Sigmoid colon (tissue), 7 donors: ENCODE measurements around the gene IL7R. TPM values are rescaled to one million over a fixed set of nuclear protein-coding genes. Genes with fewer than 3 reads are reported as not detected.

Source experiments
- DNase-seq: peaks from one replicate; pipeline ENCODE4 v3.0.0-alpha.2; 2019
- H3K27ac ChIP-seq, 4 donors: fragments of 200-600 bp; sonication (generic); one replicate each; pipeline ENCODE4 v1.5.1; 2016 to 2019; ENCODE audit warnings: mild to moderate bottlenecking in 1 of 4
- H3K27me3 ChIP-seq, 3 donors: fragments of 200-600 bp; sonication (generic); one replicate each; pipeline ENCODE4 v1.5.1; 2019; ENCODE audit warnings: mild to moderate bottlenecking in 1 of 3
- H3K36me3 ChIP-seq, 4 donors: fragments of 200-600 bp; sonication (generic); one replicate each; pipeline ENCODE4 v1.5.1; 2016 to 2019
- H3K4me1 ChIP-seq, 4 donors: fragments of 200-600 bp; sonication (generic); one replicate each; pipeline ENCODE4 v1.5.1; 2017 to 2019
- H3K4me3 ChIP-seq, 4 donors: fragments of 200-600 bp; sonication (generic); one replicate each; pipeline ENCODE4 v1.5.1; 2017 to 2019; ENCODE audit warnings: mild to moderate bottlenecking in 2 of 4, moderate library complexity in 1 of 4
- H3K9me3 ChIP-seq, 4 donors: fragments of 200-600 bp in 3 of 4; sonication (generic) in 3 of 4; one replicate each; pipeline versions ENCODE4 v1.5.1 to v1.6.1; 2013 to 2019
- EP300 ChIP-seq, 4 donors: sonication (generic); formaldehyde crosslinking; IDR thresholded peaks; one replicate each; pipeline ENCODE4 v1.6.1; 2017; ENCODE audit warnings: antibody characterized with exemption in 4 of 4
- POLR2A ChIP-seq, 2 donors: fragments of 450-650 bp; IDR thresholded peaks; one replicate each; pipeline ENCODE4 v1.6.1; 2016; ENCODE audit warnings: antibody characterized with exemption in 2 of 2, mild to moderate bottlenecking in 2 of 2, moderate library complexity in 2 of 2
- POLR2AphosphoS5 ChIP-seq, 4 donors: sonication (generic); formaldehyde crosslinking; IDR thresholded peaks; one replicate each; pipeline ENCODE4 v1.6.1; 2017; ENCODE audit warnings: antibody characterized with exemption in 4 of 4
- WGBS, 2 donors: extraction: QIAGEN DNeasy Blood & Tissue Kit; methylation state at CpG; one replicate each; pipeline ENCODE4 v1.1.7; 2013; 5-methylcytosine and 5-hydroxymethylcytosine counted together
- intact Hi-C: fragments of 100-400 bp; cut with DNase I; formaldehyde crosslinking; loops from one replicate; pipeline ENCODE4 v1.15.1; 2023
- polyA plus RNA-seq, 3 donors: library from polyadenylated mRNA; stranded (reverse); fragments of 200-250 nt; gene quantifications; one replicate each; pipeline ENCODE4 v1.2.3, GENCODE V29; 2013
- total RNA-seq, 4 donors: library from RNA; depleted of rRNA; stranded (reverse); fragments of >200 nt; gene quantifications; one replicate each; pipeline ENCODE4 v1.1.0, GENCODE V29; 2016
- TF ChIP-seq, protein P1 (sequence below), 4 experiments: fragments of 450-650 bp in 3 of 4; fragments of 200-600 bp in 1 of 4; IDR thresholded peaks; one replicate each; pipeline ENCODE4 v1.5.1; 2016 to 2019; ENCODE audit warnings: antibody characterized with exemption in 4 of 4, mild to moderate bottlenecking in 3 of 4, moderate library complexity in 2 of 4
- donor health status: healthy with polysubstance abuse.
- donor health status: Bipolar disorder and iron deficiency.
- donor health status: healthy.

IL7R gene
- total and polyA plus RNA-seq, 7 donors: 1.4 to 65.8 (median 3.1) TPM

DNA sequence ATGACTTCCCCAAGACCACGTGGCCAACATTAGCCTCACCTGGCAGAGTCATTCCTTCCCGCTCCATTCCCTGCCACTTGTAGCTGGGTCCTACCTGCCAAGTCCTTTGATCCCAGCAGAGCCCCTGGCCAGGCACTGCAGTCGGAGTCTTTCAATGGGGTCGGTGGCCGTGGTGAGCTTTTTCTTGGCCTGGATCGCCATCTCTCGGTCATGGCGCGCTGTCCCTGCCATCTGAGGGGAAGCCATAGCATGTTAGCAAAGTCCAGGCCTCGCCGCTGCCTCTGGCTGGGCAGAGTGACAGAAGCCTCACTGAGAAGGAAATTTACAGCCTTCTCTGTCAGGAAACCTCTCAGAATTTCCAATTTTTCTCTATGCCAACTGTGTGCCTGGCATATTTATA lies 64.2 kb downstream of the IL7R start:
- 77 to 79% methylated on average over 11 of the region's 11 CpGs for WGBS, 2 donors
- H3K27me3 ChIP-seq: peaks cover 0 to 28% (median 0%) of the 10 kb centered on the region in 3 donors
- no peak overlapping the region for H3K27ac ChIP-seq
- H3K4me1 ChIP-seq: peaks cover 0 to 7% (median 0%) of the 10 kb centered on the region in 4 donors
- no peaks in the 10 kb centered on the region for H3K36me3 ChIP-seq
- H3K4me3 ChIP-seq: no peak overlapping the region
- intact Hi-C loops: no loop called here
- no peak for DNase-seq
- no peaks in the 10 kb centered on the region for H3K9me3 ChIP-seq
- TF ChIP-seq, protein P1, sequence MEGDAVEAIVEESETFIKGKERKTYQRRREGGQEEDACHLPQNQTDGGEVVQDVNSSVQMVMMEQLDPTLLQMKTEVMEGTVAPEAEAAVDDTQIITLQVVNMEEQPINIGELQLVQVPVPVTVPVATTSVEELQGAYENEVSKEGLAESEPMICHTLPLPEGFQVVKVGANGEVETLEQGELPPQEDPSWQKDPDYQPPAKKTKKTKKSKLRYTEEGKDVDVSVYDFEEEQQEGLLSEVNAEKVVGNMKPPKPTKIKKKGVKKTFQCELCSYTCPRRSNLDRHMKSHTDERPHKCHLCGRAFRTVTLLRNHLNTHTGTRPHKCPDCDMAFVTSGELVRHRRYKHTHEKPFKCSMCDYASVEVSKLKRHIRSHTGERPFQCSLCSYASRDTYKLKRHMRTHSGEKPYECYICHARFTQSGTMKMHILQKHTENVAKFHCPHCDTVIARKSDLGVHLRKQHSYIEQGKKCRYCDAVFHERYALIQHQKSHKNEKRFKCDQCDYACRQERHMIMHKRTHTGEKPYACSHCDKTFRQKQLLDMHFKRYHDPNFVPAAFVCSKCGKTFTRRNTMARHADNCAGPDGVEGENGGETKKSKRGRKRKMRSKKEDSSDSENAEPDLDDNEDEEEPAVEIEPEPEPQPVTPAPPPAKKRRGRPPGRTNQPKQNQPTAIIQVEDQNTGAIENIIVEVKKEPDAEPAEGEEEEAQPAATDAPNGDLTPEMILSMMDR (IDR thresholded peaks at IDR 0.05): no peak
- TF ChIP-seq POLR2AphosphoS5 (IDR thresholded peaks at IDR 0.05) (no peak), EP300 (IDR thresholded peaks at IDR 0.05) (no peak), POLR2A (IDR thresholded peaks at IDR 0.05) (no peak)

DNA sequence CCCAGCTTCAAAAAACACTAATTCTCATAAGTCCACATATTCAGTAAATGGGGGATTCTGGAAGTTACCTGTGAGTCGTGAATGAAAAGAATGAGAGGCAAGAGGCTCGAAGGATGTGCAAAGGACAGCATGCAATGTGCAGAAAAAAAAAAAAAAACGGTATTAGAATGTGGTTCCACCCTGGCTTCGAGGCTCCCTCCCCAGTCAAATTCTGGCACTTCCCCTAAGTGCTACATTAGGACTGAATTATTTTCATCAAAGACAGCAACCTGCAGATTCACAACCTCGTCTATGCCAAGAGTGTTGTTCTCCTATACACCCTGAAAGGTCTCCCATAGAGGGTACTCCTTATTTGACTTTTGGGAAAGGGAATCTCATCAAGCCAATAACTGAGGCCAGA lies 65.2 kb downstream of the IL7R start:
- no peak for DNase-seq
- no peaks in the 10 kb centered on the region for H3K36me3 ChIP-seq
- TF ChIP-seq EP300 (IDR thresholded peaks at IDR 0.05): no peak
- TF ChIP-seq POLR2A (IDR thresholded peaks at IDR 0.05): no peak
- TF ChIP-seq POLR2AphosphoS5 (IDR thresholded peaks at IDR 0.05): no peak
- TF ChIP-seq, protein P1 (IDR thresholded peaks at IDR 0.05): no peak
- no peak overlapping the region for H3K27ac ChIP-seq
- H3K4me1 ChIP-seq: peaks cover 0 to 7% (median 1%) of the 10 kb centered on the region in 4 donors
- H3K27me3 ChIP-seq: peaks cover 0 to 28% (median 0%) of the 10 kb centered on the region in 3 donors
- H3K4me3 ChIP-seq: no peak overlapping the region
- intact Hi-C loops: no loop called here
- WGBS, 2 donors: 58 to 67% methylated on average over 5 of the region's 5 CpGs
- no peaks in the 10 kb centered on the region for H3K9me3 ChIP-seq

DNA sequence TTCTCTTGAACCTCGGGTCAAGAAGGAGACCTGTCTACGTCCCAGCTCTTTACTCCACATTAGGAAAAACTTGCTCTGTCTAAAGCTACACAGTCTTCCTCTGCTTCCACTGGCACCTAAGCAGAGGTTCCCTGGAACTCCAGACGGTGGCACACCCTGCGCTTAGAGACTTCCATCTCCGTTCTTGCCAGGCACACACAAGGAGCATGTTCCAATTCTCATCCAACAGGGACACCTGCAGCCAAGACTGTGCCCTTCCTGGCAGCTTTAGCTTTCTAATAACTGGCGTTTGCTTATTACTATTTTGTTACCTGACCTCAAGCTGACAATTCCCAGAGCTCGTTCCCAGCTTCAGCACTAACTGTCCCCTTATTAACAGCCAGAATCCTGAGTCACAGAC lies 65.8 kb downstream of the IL7R start:
- DNase-seq: no peak
- Histone ChIP-seq H3K36me3 (no peaks in the 10 kb centered on the region), H3K9me3 (no peaks in the 10 kb centered on the region), H3K27me3 (peaks cover 0 to 28% (median 0%) of the 10 kb centered on the region in 3 donors), H3K4me3 (no peak overlapping the region), H3K27ac (no peak overlapping the region), H3K4me1 (peaks cover 0 to 7% (median 1%) of the 10 kb centered on the region in 4 donors)
- 70 to 83% methylated on average over 7 of the region's 7 CpGs for WGBS, 2 donors
- intact Hi-C loops: no loop called here
- TF ChIP-seq POLR2AphosphoS5 (IDR thresholded peaks at IDR 0.05) (no peak), EP300 (IDR thresholded peaks at IDR 0.05) (no peak), POLR2A (IDR thresholded peaks at IDR 0.05) (no peak)
- TF ChIP-seq, protein P1 (IDR thresholded peaks at IDR 0.05): no peak

DNA sequence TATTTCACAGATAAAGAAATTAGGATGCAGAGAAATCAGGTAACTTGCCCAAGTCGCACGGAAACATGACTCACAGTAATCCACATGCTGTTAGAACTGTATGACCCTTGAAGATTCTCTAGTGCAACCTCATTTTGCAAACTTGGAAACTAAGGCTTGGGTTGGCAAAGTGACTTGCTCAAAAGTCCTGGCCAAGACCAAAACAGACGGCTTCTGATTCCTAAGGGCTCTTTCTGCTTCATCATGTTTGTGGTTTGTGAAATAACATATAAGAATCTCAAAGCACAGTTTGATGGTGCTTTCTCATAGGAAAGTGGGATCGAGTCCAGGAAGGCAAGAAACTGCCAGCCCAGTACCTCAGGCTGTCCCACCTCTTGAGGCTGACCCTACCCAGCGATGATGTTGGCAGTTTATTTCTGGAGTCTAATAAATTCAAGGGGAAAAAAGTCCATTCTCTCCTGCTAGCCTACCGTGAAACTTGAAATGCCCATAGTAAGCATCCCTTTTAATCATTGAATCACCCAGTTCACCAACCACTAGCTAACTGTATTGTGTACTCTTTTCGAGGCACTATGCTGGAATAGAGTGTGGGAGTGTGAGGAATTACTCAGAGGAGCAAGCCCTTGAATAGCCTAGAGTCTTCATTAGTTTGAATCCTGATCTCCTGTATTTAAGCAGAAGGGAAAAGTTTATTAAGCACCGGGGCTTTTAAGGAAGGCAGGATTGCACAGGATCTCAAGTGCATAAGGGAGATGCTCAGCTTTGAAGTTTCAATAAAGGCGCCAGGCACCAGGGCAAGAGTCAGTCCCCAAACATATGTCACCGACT lies 67.6 kb downstream of the IL7R start:
- H3K27ac ChIP-seq: no peak overlapping the region
- H3K4me1 ChIP-seq: peaks cover 0 to 7% (median 1%) of the 10 kb centered on the region in 4 donors
- DNase-seq: no peak
- no peaks in the 10 kb centered on the region for H3K36me3 ChIP-seq
- intact Hi-C loops: no loop called here
- WGBS, 2 donors: 49 to 52% methylated on average over 10 of the region's 10 CpGs
- TF ChIP-seq, protein P1 (IDR thresholded peaks at IDR 0.05): no peak
- no peak for TF ChIP-seq POLR2AphosphoS5 (IDR thresholded peaks at IDR 0.05)
- TF ChIP-seq EP300 (IDR thresholded peaks at IDR 0.05): no peak
- TF ChIP-seq POLR2A (IDR thresholded peaks at IDR 0.05): no peak
- H3K27me3 ChIP-seq: peaks cover 0 to 28% (median 0%) of the 10 kb centered on the region in 3 donors
- H3K4me3 ChIP-seq: no peak overlapping the region
- H3K9me3 ChIP-seq: no peaks in the 10 kb centered on the region
